Right lobe of liver (tissue), 6 donors: Measurements from ENCODE around the gene ITPK1. TPM values are rescaled to one million over a fixed set of nuclear protein-coding genes. Genes with fewer than 3 reads are reported as not detected.

ENCODE experiments used
- ATAC-seq, 4 donors: fragments of 200-7000 bp; cut with Tn5 transposase; one replicate each; pipeline ENCODE4 v1.9.1; 2020; ENCODE audit warnings: mild to moderate bottlenecking in 4 of 4, moderate library complexity in 4 of 4
- DNase-seq, 3 donors: peaks; one replicate each; pipeline ENCODE4 v3.0.0-alpha.2; 2020
- H3K27ac ChIP-seq, 3 donors: fragments of 200-600 bp; one replicate each; pipeline ENCODE4 v1.8.0; 2022
- H3K27me3 ChIP-seq, 2 donors: fragments of 200-600 bp; one replicate each; pipeline ENCODE4 v1.8.0; 2022
- H3K36me3 ChIP-seq, 4 donors: fragments of 200-600 bp; sonication (generic) in 1 of 4; one replicate each; pipeline versions ENCODE4 v1.5.1 to v1.8.0; 2017 to 2022; ENCODE audit warnings: control low read depth in 1 of 4
- H3K4me1 ChIP-seq, 4 donors: fragments of 200-600 bp; sonication (generic) in 1 of 4; one replicate each; pipeline versions ENCODE4 v1.5.1 to v1.8.0; 2017 to 2022; ENCODE audit warnings: control low read depth in 1 of 4
- H3K4me3 ChIP-seq, 3 donors: fragments of 200-600 bp; one replicate each; pipeline ENCODE4 v1.8.0; 2022
- H3K9me3 ChIP-seq, 4 donors: fragments of 200-600 bp; sonication (generic) in 1 of 4; one replicate each; pipeline versions ENCODE4 v1.5.1 to v1.8.0; 2017 to 2022; ENCODE audit warnings: control low read depth in 1 of 4
- POLR2A ChIP-seq: fragments of 450-650 bp; IDR thresholded peaks from one replicate; pipeline ENCODE4 v1.6.1; 2017; ENCODE audit warnings: antibody characterized with exemption, mild to moderate bottlenecking
- WGBS: methylation state at CpG from one replicate; pipeline ENCODE4 v1.1.6; 2018; ENCODE audit warnings: low coverage, low lambda C conversion rate; ENCODE audit not compliant: insufficient coverage; ENCODE audit errors: missing lambda C conversion rate; 5-methylcytosine and 5-hydroxymethylcytosine counted together
- intact Hi-C, 2 donors: fragments of 100-400 bp; cut with DNase I; formaldehyde crosslinking; loops; one replicate each; pipeline versions ENCODE4 v1.11.2 to v1.14.1; 2022
- total RNA-seq, 6 experiments: library from RNA; depleted of rRNA in 2 of 6; stranded (reverse); fragments of >200 nt in 2 of 6; fragmentation: NEBNext Ultra II Directional in 3 of 6; extraction: Animal tissue kit (Norgen Biotek cat#: 25700) in 3 of 6; gene quantifications; one replicate each; pipeline versions ENCODE4 v1.1.0 to v1.2.4, GENCODE V29; 2016 to 2023
- TF ChIP-seq, protein P1 (sequence below), 4 donors: fragments of 200-600 bp in 3 of 4; fragments of 450-650 bp in 1 of 4; IDR thresholded peaks; one replicate each; pipeline versions ENCODE4 v1.5.1 to v1.8.0; 2016 to 2022; ENCODE audit warnings: antibody characterized with exemption in 4 of 4, mild to moderate bottlenecking in 2 of 4
- donor health status: DM: no; HTN: yes; CAD: no.
- donor health status: DM: no; HTN: no; CAD: no.
- donor health status: DM: no; HTN: no; CAD: no.
- donor health status: DM: no; HTN: yes; CAD: no.
- donor health status: DM: no; HTN: yes; CAD: no.

Gene ITPK1
- total RNA-seq, 6 experiments from 2014 or later, result 28.4 to 61.0 (median 40.0) TPM

DNA sequence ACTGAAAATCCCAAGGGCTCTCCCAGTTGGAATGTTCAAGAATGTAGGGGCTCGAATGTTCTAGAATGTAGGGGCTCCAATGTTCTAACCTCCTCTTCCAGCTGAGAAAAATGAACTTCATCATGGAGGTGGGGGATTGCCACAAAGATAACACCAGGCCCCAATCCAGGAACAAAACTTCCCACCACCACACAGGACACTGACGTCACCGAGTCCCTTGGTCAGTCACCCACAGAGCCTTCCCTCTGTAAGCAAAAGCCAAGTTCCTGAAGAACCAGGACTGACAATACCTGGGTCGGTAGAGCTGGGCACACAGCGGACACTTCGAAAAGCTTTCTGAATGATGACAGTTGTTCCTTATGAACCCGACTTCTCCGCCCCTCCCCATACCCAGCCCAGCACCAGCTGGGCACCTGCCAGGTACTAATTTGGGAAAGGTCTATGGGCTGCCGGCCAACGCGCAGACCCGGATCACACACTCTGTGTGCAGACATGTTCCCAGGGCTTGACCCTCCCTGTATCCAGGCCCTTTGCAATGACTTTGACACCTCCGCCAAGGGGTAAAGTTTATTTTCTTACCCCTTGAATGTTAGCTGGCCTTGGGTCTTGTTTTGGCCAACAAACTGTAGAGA is 18.9 kb downstream of the ITPK1 start:
- WGBS, result 70% methylated on average over 3 of the region's 13 CpGs
- H3K36me3 ChIP-seq, result no peaks in the 10 kb centered on the region
- no peak overlapping the region for H3K4me3 ChIP-seq
- H3K9me3 ChIP-seq, result no peaks in the 10 kb centered on the region
- intact Hi-C loops, result no loop called here
- no peaks in the 10 kb centered on the region for H3K27me3 ChIP-seq
- ATAC-seq (no peak), DNase-seq (no peak)
- TF ChIP-seq, protein P1, sequence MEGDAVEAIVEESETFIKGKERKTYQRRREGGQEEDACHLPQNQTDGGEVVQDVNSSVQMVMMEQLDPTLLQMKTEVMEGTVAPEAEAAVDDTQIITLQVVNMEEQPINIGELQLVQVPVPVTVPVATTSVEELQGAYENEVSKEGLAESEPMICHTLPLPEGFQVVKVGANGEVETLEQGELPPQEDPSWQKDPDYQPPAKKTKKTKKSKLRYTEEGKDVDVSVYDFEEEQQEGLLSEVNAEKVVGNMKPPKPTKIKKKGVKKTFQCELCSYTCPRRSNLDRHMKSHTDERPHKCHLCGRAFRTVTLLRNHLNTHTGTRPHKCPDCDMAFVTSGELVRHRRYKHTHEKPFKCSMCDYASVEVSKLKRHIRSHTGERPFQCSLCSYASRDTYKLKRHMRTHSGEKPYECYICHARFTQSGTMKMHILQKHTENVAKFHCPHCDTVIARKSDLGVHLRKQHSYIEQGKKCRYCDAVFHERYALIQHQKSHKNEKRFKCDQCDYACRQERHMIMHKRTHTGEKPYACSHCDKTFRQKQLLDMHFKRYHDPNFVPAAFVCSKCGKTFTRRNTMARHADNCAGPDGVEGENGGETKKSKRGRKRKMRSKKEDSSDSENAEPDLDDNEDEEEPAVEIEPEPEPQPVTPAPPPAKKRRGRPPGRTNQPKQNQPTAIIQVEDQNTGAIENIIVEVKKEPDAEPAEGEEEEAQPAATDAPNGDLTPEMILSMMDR (IDR thresholded peaks at IDR 0.05), result no peak
- no peak for TF ChIP-seq POLR2A
- H3K4me1 ChIP-seq, result peaks cover 0 to 7% (median 3%) of the 10 kb centered on the region in 4 donors
- no peak overlapping the region for H3K27ac ChIP-seq

DNA sequence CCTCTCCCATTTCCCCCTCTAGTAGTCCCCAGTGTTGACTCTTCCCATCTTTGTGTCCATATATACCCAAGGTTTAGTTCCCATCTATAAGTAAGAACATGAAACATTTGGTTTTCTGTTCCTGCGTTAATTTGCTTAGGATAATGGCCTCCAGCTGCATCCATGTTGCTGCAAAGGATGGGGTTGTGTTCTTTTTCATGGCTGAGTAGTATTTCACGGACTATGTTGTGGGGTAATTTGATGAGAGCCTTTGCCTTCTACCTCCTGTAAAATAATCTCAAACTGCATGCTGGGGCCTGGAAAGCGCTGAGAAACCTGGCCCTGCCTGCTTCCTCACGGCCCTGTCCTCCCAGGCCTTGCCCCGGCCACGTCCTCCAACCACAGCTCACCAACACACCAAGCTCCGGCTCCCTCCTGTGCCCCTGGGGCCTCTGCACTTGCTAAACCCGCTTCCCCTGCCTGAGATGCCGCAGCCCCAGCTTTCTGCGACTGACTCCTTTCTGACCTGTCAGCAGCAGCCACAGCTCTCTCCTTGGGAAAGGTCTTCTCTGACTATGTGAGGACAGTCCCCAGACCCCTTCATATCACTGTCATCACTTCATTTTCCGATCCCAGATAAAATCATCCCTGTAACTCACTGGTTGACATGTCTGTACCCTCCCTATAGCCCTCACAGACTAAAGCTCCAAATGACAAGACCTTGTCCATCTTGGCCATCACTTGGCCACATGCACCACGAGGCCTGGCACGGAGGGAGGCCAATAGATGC is 19.8 kb downstream of the ITPK1 start:
- no peak overlapping the region for H3K27ac ChIP-seq
- H3K4me1 ChIP-seq, result peaks cover 0 to 7% (median 3%) of the 10 kb centered on the region in 4 donors
- DNase-seq, result no peak
- intact Hi-C loops, result no loop called here
- H3K36me3 ChIP-seq, result no peaks in the 10 kb centered on the region
- no peak for ATAC-seq
- no peak overlapping the region for H3K4me3 ChIP-seq
- no peaks in the 10 kb centered on the region for H3K27me3 ChIP-seq
- no peak for TF ChIP-seq POLR2A
- TF ChIP-seq, protein P1 (IDR thresholded peaks at IDR 0.05), result no peak
- 82% methylated on average over 6 of the region's 13 CpGs for WGBS
- no peaks in the 10 kb centered on the region for H3K9me3 ChIP-seq

DNA sequence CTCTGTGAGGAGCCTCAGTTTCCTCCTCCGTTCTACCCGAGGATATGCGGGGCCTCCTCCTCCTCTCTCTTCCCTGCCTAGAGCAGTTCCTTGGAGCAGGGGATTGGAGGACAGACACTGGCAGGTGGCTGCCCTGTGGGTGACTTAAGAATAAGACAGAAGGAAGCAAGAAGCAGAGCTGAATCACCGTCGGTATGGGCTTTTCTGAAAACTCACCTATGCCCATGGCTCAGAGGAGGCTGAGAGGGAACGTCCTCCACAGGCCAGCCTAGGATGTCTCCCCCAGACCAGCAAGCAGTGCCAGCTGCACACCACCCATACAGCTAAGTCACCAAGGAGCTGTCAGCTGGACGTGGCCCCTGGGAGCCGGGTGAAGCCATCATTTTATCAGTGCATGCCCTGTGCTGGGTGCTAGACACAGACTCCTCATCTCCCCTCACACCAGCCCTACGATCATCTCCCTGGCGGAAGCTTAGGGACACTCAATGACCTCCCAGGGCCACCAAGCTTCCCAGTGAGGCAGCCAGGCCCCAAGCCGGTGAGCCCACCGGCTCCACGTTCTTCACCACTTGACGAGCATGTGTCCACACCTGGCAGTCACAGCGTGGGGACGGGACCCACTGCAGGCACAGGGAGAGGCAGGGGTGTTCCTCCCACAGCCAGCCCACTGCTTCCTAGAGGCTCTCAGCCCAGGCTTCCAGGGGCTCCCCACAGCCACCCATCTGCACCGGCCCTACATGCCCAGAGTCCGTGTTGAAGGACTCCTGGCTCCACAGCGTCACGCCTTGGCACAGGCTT is 21.4 kb downstream of the ITPK1 start:
- Histone ChIP-seq H3K9me3 (no peaks in the 10 kb centered on the region), H3K27ac (no peak overlapping the region), H3K27me3 (no peaks in the 10 kb centered on the region), H3K36me3 (no peaks in the 10 kb centered on the region), H3K4me1 (peaks cover 0 to 4% (median 2%) of the 10 kb centered on the region in 4 donors), H3K4me3 (no peak overlapping the region)
- WGBS, result no CpG with 5 or more reads among the region's 20 CpGs
- DNase-seq (no peak), ATAC-seq (no peak)
- intact Hi-C loops, result no loop called here
- TF ChIP-seq, protein P1 (IDR thresholded peaks at IDR 0.05), result no peak
- TF ChIP-seq POLR2A, result no peak

DNA sequence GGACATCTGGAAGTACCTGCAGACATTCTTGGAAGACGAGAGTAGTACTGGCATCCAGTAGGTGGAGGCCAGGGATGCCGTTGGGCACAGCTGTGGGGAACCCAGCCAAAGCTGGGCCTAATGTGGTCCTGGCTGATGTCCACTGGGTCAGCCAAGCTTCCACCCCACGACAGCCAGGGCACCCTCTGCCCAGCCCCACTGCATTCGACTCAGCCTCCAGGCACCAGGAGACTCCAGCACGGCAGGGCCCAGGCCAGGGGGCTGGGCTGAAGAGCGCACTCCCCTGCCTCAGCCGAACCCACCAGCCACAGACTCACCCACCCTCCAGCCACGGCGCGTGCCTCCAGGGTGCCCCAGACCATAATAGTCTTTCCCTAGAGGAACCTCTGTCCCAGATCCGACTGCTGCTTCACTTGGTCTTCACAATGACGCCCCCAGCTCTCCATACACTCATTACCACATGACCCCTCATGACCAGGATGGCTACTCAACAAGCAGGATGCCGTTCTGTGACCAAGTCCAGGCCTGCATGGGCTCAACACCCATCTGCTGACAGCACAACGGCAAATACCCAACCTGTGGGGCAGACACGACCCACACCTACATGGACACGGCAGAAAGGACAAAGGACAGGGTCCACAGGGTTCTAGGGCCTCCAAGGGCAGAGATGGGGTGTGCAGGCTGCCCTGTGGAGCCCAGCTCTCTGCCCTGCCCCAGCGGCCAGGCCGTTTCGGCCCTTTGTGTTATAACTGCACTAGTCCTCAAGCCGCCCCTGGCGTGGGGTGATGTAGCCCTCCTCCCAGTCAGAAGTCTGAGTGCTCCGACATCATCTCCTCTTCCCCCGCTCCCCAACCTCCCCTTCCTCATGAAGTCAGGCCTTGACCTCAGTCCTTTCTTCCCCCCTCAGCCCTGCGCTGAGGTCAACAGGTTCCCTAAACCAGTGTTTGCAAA is 22.8 kb downstream of the ITPK1 start:
- WGBS, result 75% methylated on average over 8 of the region's 24 CpGs
- peak in 1 of 4 donors; percentile 14 for ATAC-seq

More for the DNA sequence above, 22.8 kb downstream of the ITPK1 start:
- no peak for TF ChIP-seq POLR2A
- TF ChIP-seq, protein P1 (IDR thresholded peaks at IDR 0.05), result no peak
- DNase-seq, result no peak
- no peaks in the 10 kb centered on the region for H3K9me3 ChIP-seq
- H3K36me3 ChIP-seq, result no peaks in the 10 kb centered on the region
- H3K4me1 ChIP-seq, result no peaks in the 10 kb centered on the region
- no peak overlapping the region for H3K4me3 ChIP-seq
- no peak overlapping the region for H3K27ac ChIP-seq
- no peaks in the 10 kb centered on the region for H3K27me3 ChIP-seq
- intact Hi-C loops, result no loop called here
